OCI-M2 (cell line): ENCODE measurements around the gene NUP205.
A peak's percentile ranks its signal among the peaks of the same experiment; 100 is the strongest.
"Not testable (repeated sequence)": the region's sequence is repeated elsewhere in the genome, so short reads cannot be mapped to it uniquely, and the experiment has no call there.

ENCODE experiments used
- DNase-seq: peaks from one replicate; lab custom pipeline; 2025; ENCODE audit not compliant: unreplicated experiment; lab: John Stamatoyannopoulos, UW

Gene NUP205

GRCh38 chr7:135620980-135621850 lies 63.5 kb downstream of the NUP205 start:
- peak; percentile 70 for DNase-seq

DNA sequence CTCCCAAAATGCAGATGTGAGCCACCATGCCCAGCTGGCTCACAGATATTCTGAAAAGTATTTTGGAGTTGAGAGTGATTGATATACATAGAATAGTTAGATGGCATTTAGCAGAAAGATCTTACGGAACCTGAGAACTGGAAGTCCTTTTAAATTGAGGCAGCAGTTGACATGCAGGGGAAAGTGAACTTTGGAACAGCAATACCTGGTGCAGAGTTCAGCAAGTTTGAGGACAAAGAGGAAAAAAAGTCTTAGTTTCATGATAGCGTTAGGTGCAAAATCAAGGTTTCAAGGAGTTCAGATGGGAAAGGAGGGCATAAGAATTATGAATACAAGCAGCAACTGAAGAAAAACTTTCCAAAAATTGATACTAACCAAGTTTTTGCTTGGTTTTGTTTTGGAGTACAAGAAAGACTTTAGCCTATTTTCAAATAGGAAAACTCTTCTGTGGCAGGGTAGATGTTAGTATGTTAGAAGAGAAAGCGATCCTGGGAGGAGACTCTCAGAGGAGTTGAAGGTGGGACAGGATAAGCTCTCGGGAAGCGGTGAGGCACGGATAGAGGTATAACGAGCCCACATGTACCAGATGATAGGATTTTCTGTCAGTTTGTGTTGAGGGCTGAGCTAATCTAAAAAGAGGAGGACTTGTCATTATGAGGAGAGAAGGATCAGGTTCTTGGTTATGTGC lies 76.6 kb downstream of the NUP205 start:
- no peak for DNase-seq

GRCh38 chr7:135639690-135640089 lies 82.0 kb downstream of the NUP205 start:
- not testable (repeated sequence) for DNase-seq

- DNase-seq, result no peak
Measured at GRCh38 chr7:135644154-135644553, 86.4 kb downstream of the NUP205 start.

- no peak for DNase-seq
Measured at GRCh38 chr7:135644729-135645128, 87.0 kb downstream of the NUP205 start.

DNA sequence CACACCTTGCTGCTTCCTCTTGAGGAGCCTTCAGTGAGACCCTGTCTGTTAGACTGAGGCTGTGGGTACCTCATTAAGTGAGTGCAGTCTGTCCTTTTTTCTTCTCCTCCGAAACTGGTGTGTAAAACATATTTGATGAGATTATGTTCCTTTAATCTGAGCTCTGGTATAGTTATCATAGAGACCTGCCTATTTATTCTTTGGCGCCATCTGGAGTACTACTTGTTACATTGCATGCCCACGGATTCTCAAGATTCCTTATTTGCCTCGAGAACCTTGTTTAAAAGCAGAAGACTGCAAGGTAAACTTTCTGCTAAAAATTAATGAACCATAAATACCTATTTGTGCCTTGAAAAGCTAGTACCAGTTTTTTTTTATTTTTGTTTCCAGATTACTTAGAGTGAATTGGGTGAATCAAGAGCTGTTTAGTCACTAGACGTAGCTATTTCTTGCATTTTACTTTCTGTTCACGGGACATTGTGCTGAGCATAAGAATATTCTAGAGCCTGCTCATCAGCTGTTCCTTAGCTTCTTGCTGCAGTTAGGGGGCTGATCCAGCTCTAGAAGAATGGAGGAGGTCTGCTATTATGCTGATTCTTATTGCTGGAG lies 87.7 kb downstream of the NUP205 start:
- no peak for DNase-seq

DNA sequence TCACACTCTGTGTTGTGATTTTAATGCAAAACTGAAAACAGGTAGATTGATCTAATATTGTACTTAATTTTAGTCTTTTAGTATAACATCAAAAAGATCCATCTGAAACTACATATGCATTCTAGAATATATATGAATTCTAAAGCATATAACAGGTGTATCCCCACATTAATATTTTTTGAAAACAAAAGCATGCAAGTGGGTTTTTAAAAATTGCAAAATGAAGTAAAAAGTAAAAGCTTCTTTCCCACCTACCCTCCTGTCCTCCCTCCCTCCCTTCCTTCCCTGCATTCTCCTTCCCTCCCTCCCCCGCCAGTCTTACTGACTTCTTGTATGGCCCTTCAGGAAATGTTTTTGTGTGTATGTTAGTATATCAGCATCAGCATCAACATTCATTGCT lies 90.0 kb downstream of the NUP205 start:
- no peak for DNase-seq

- no peak for DNase-seq
Measured at GRCh38 chr7:135648235-135648634, 90.5 kb downstream of the NUP205 start.

DNA sequence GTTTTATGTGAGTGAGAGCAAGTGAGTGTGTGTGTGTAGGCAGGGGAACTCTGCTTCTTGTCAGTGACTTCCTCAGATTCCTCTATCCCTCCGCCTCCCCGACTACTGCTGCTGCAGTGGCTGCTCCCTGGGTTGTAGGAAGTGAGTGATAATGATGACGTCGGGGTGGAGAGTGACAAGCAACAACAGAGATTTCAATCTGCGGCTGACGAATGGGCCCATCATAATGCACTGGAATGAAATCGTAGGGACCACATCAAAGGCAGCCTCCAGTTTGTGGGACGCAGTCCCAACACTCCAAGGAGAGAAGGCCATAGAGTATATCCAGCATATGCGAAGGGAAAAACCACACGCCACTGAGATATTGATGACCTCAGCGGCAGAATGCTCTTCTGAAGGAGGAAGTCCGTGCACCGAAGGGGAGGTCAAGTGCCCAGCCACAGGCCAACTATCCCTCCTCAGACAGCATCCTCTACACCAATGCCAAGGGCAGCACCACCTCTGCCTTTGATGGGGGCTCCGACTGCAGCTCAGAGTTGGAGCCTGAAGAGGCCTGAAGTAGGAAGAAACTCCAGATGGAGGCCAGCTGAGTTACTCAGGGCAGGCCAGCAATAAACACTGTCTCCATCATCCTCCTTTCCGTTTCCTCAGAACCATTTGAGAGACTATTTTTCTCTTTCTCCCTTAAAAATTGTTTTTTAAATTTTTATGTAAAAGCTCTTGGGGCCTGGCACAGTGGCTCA lies 93.3 kb downstream of the NUP205 start:
- no peak for DNase-seq

GRCh38 chr7:135653340-135654080 lies 95.8 kb downstream of the NUP205 start:
- DNase-seq, result no peak

- DNase-seq, result no peak
Measured at GRCh38 chr7:135658564-135658963, 100.8 kb downstream of the NUP205 start.

- DNase-seq, result no peak
Measured at GRCh38 chr7:135659159-135659846, 101.6 kb downstream of the NUP205 start.

- peak; percentile 45 for DNase-seq
Measured at GRCh38 chr7:135661311-135662122, 103.8 kb downstream of the NUP205 start.

DNA sequence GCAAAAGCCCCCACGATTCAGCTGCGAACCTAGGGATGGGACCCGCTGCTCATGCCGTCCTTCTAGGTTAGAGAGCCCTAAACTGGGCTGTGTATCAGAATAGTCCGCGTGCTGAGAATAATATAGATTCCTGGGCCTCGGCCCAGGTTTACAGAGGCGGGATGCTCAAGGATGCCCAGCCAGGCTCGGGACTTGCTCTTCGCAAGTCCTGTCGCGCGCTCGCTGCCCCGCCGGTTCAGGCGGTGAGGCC lies 104.3 kb downstream of the NUP205 start:
- no peak for DNase-seq

DNA sequence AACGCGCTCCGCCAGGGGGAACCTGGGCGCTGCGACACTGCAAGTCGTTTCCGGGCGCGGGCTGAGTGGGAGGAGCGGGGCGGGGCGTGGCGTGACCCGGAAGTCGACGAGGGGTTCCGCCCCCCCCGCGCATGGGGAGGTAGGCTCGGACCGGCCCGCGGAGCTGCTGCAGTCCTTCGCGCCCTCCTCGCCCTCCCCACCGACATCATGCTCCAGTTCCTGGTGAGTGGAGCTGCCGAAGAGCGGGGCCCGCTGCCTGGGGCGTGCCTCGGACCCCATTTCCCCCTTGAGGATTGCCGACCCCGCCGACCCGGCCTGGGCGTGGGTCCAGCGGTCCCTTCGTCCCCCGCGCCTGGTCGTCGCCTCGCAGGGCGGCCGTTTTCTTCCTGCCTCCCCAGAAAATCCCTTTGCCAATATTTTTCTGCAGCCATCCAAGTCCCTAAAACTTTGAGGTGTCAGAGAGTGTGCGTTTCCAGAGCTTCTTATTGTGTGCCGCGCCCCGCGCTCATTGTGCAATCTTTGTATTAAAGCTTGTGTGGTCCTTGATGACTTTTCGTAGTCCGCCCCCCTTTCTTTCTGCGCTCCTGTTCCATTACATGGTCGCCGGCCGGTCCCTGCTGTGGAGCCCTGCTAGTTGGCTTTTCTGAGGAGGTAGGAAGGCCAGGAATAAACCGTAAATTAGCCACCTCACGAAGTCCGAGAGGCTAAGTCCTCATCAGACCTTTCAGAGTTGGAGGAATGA lies 104.8 kb downstream of the NUP205 start, which contains the start of gene STMP1:
TSS of gene STMP1 (plus strand) at position 142 of the 742 bp plus-strand sequence.
- peak; percentile 78 for DNase-seq

DNA sequence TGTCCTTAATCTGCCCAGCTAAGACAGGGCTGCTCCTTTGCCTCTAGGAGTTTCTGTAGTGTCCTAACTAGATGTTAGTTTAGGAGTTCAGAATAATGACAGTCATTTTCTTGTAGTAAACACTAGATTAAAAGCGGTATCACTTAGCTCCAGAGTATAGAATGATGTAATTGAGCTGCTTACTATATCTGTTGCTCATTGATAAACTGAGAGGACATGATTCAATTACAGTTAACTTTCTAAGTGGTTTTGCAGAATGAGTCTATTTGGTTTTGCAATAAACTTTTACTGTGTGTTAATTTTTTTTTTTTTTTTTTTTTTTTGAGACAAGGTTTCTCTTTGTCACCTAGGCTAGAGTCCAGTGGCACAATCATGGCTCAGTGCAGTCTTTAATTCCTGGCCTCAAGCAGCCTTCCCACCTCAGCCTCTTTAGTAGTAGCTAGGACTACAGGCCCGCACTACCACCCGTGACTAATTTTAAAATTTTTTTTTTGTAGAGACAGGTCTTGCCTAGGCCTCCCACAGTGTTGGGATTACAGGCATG lies 106.4 kb downstream of the NUP205 start:
- peak; percentile 76 for DNase-seq

DNA sequence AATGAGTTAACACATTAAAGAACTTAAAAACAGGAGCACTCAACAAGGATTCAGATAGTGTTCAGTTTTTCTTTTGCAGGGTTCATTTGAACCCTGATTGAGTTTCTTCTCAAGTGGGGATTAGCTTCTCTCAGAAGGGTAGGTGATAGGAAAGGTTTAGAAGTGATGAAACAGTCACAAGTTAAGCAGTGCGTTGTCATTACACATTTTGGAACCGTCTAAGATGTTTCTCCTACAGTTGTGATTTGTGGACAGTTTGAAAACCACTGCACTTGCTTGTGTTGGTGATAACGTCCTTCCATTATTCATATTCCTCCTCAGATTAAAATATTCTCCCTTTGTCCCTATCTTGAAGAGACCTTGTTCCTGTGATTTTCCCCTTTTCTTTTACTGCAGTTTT lies 107.3 kb downstream of the NUP205 start:
- no peak for DNase-seq

DNA sequence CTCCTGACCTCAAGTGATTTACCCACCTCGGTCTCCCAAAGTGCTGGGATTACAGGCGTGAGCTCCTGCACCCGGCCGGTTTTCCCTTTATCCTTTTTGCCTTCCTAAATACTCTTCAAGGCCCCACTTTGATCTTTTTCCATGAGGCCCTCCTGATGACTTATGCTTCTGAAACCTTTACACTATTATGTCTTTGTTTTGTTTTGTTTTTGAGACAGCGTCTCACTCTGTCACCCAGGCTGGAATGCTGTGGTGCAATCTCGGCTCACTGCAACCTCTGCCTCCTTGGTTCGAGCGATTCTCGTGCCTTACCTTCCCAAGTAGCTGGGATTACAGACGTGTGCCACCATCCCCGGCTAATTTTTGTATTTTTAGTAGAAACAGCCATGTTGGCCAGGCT lies 108.4 kb downstream of the NUP205 start:
- DNase-seq, result no peak
